Measurements from ENCODE around the gene ZNF74.

ZNF74 gene

DNA sequence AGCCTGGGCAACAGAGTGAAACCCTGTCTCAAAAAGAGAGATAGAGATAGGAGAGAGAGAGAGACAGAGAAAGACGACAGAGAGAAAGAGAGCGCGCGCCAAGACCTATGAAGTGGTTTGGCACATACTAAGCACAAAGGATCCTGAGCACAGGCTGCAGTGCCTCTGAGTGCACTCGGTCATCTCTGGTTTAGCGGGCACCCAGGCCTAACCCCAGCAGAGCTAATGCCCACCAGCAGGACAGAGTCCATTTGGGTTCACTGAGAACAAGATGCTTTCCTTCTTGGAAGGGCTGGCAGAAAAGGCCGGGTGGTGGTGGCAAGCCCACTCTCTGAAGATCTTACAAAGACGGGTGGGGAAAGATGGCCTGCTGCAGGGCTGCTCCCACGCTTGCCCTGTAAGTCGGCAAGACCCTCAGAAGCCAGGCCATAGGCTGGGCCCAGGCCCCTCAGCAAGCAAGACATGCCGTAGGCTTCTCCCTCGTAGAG is 40.4 kb downstream of the ZNF74 start:
- FAIRE-seq = no peak

DNA sequence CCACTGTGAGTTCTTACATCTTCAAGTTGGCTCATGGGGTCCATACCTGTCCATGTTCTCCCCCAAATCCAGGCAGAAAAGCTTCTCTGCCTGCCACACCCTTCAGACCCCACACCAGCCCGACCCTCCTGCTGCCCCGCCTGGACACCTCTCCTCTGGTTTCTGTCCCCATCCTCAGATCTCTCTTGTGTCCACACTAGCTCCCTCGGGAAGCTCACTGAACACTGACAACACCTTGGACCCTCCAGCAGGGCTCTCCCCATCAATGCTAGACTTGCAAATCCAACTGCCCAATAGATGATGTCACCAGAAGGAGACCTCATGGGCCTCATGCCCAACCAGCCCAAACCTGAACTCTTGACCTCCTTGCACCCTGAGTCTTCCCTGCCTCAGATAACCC is 40.8 kb downstream of the ZNF74 start:
- FAIRE-seq = no peak

DNA sequence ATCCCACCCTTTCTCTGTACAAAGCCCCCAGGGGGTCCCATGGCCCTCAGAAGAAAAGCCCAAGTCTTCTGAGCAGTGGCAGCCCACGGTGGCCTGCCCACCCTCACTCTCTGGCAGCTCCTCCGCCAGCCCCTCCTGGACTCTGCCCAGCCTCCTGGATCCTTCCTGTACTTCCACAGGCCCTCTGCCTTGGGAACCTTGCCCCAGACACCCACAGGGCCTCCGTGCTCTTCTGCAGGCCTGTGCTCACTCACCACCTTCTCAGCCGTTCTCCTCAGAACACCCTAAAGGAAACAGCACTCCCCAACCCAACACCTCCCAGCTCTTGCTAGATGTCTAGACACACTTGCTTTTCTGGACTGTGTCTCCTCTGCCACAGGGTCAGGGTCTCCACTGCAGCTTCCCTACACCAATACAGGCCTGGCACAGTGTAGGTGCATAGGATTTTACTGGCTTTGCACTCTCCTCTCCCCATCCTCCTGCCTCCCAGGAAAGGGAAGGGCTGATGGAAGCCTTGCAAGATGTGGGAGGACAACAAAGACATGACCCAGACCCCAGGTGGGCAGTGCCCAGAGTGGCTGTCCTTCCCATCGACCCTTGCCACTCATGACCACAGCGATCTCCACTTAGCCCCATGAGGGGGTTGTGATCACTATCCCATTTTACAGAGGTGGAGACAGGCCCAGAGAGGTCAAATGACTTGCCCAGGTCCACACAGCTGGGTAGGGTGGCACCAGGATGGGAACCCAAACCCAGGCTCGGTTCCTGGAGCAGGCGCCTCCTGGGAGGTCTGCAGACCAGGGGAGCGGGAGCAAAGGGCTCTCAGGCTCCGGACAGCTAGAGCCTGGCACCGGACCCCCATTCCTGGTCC is 41.7 kb downstream of the ZNF74 start:
- FAIRE-seq = no peak

DNA sequence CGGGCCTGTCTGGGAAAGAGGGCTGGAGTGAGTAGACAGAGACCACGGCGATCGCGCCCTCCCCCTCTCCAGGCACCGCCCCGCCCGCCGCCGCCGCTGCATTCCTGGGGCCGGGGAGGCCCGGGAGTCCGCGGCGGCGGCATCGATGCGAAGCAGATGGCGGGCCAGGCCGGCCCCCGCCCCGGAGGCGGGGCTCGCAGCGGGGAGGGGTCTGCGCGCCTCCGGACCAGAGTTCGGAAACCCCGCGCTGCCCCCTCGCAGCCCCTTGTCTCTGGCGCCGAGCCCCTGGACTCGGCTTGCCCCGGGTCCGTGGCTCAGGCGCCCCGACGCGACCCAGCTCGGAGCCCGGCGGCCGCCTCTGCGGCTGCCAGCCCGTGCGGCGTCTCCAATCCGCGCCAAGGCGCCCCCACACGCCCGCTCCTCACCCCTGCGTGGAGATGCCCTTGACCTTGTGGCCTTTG is 42.4 kb downstream of the ZNF74 start:
- FAIRE-seq = no peak

DNA sequence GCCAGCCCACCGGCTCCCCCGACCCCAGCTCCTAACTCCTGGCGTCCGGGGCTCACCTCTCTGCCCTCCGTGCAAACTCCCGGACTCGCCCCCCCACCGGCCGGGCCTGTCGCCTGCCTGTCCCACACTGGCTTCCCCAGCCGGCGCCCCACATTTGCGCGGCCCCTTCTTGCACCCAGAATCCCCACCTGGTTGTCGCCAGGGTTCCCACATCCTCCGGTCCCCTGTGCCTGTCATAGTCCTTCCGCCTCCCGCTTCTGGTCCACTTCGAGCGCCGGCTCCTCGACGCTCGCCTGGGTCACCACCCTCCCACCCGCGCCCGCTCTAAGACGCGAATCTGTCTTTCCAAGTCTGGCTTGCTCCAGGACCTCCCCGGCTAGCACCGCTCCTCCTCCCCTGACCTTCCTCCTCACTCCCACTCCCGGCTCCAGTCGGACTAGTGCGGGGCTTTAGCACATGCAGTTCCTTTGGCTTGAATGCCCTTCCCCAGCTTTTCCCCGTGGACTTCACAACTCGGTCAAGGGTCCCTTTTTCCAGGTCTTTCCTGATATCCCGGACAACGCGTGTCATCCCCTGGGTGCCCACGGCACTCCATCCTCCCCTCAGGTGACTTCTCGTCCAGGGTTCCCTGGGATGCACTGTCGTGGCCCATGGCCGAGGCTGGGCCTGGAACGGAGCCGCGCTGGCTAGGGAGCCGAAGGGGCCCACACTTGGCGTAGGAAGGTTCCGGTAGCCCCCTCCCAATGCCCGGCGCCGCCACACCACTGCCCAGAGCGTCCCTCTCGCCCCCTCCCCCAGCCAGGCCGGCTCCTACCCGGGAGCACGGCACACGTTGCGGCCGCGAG is 43.0 kb downstream of the ZNF74 start:
- no peak for FAIRE-seq

DNA sequence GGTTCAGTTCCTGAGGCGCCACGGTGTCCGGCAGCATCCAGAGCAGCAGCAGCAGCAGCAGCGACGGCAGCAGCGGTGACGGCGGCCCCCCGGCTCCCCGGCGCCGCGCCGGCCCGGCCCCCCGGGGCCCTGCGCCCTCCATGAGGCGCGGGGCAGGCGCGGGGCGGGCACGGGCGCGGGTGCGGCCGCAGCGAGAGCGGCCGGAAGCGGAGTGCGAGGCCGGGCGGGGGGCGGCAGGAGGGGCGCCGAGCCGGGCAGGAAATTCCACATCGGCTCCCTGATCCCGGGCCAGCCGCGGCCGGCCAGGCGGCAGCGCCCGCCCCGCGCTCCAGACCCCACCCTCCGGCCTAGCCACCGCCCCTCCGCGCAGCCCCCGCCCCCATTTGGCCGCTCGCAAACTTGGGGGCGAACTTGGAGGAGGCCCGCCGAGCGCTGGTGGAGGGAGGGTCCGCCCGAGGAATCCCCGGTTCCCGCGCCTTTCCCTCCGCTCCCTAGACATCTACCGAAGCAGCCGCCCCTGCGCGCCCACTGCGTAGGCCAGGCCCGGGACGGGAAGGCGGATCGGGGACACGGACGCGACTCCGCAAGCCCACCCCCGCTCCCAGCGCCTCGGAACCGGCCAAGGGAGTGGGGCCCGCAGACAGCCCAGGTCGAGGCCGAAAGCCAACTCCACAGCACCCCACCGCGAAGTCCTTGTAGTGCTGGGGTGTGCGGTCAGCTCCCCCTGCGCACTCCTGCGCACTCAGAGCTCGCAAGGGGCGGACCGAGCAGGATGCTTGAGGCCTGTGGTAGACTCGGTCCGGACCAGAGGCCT is 43.9 kb downstream of the ZNF74 start, which contains the start of gene SCARF2:
Gene SCARF2 (minus strand): TSS at position 213 of the 814 bp plus-strand sequence. CDS start 71 bp downstream, at position 142.
- no peak for FAIRE-seq

DNA sequence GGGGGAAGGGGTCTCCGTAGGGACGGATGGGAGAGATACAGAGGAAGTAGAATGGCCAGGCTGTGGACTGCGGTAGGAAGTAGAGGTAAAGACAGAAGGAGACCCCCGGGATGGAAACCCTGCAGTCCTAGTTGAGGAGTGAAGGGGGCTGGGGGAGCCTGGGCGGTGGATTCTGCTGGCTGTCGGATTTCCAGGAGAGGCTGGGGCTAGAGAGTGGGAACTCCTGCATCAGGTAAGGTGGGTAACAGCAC is 44.4 kb downstream of the ZNF74 start:
- no peak for FAIRE-seq

DNA sequence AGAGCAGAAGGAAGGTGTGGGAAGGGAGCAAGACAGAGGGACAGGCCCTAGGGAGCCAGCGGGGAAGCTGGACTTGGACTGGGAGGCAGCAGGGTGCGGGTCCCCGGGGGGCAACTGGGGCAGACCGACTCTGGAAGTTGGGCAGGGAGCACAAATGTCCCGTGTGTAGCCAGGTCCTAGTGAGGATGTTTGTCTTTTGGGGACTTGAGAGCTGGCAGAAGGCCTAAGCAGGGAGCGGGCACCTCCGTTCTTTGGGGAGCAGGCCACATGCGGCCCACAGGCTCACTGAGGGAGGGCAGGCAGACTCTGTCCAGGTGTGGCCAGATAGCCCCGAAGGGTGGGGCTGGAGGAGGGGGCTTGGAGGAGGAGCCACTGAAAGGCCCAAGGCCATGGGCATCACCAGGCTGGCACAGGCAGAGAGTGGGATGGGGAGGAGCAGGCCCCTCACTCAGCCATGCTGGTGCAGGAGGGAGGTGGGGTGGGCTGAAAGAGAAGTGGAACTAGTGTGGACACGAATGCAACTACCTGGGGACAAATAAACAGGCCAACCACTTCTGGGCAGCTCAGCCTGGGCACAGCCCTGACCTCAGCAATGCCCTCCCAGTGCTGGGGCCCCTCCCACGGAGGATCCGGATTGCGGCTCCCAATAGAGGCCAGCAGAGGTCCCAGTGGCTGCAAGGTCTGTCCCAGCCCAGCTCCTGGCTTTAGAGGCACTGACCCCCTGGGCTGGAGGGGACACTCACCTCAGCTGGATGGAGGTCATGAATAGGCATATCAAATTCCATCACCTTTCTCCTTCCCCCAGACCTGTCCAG is 44.9 kb downstream of the ZNF74 start:
- FAIRE-seq = no peak

DNA sequence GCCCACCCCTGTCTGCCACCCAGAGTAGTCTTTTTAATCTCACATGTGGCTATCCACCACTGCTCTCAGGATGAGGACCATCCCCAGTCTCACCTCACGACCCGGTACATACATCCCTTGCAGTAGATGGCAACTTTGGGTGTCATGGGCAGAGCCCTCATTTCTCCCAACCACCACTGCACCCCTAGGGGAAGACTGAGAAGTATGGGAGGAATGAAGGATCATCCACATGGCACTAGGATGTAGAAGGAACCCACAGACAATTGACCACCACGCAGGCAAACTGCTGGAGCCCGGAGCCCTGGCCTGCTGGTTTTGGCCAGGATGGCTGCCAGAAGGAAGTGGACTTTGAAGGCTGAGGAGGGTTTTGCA is 45.6 kb downstream of the ZNF74 start:
- FAIRE-seq = no peak

DNA sequence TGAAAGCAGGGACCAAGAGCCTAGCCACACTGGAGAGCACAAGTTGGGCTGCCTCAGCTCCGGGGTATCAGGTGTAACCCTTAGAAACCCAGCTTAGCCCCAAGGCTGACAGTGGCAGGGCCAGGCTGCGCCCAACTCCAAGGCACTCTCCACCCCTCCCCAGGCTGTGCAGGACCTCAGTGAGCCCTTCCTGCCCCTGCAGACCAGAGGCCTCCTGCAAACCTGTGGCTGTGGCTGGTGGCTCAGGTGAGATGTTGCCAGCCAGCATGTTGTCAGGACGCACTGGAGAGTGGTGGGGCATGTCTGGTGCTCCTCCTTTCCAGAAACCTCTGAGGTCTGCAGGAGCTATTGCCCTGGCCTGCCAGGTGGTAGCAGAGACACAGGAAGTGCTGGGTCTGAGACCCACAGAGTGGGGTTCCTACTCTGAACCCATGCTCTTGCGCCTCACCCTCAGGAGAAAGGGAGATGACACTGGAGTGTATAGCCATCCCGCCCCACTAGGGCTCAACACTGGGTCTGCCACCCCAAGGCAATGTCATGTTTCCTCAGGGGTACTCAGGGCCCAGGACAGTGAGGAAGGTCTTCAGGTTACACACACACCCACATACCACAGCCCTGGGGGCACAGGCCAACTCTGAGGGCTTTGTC is 46.1 kb downstream of the ZNF74 start:
- FAIRE-seq = no peak

DNA sequence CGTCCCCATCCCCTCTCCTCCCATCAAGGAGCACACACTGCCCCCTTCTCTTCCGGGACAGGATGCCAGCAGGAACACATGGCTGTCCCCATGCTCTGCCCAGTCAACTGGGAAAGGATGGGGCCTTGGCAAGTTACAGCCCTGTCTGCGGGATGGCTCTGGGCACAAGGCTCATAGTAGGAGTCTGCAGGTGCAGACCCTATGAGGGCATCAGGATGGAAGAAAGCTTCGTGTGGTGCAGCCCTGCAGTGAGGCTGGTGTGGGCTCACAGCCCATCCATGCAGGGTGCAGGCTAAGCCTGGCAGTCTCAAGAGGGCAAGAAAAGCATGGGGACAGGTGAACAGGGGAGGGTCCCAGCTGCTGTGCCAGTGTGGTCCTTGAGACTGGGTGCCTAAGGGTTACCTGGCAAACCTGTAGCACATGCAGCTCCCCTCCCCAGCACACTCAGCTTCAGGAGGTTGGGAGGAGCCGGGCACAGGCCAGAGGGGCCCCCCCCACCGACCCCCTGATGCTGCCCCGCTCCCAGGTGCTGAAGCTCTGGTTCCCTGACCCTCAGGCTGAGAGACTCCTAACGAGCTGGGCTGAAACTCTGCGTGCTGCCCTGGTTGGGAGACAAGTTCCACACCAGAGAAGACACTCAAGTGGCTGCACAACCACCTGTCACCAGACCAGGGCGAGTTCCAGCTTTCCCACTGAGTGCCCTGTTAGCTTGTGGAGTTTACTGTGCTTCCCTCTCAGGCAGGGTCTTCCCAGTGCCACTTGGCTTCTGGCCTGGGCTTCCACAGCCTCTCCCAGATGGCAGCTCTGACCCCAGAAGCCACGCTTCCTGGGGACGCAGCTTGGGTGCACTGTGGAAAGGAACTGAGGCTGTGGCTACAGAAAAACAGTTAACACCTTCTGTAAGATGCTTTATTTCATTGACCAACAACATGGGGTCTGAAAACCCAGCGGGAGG is 47.0 kb downstream of the ZNF74 start:
- no peak for FAIRE-seq

DNA sequence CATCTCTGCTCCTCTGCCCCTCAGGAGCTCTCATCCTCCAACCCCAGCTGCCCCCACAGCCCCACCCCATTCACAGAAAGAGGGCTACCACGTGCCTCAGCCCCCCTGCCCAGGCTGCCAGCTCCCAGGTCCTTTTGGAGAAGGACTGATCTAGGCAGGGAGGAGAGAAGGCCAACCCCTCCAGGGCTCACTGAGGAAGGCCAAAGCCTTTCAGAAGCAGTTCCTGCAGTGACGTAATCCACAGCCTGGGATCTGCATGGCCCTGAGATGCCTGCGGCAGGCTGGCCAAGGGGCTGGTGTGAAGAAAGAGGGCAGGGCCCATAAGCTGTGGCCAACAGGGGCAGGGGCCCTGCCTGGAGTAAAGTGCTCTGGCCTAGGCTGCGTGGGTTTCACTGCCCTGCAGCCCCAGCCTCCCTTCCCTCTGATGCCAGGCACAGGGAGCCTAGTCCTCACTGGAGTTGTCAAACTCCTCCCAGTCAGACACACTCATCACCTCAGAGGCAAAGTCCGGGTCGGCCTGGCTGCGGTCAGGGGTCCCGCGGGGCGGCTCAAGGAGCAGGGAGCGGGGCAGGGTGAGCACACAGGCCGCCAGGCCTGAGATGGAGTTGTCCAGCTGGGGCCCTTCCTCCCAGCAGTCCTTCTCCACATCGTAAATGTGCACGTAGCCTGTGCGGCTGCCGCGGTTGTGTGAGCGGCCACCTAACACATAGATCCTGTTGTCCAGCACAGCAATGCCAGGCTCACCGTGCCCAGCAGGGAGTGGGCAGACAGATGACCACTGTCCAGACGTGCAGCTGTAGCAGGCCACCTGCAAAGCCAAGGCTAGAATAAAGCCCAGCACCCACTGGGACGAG is 47.9 kb downstream of the ZNF74 start:
- FAIRE-seq = no peak

DNA sequence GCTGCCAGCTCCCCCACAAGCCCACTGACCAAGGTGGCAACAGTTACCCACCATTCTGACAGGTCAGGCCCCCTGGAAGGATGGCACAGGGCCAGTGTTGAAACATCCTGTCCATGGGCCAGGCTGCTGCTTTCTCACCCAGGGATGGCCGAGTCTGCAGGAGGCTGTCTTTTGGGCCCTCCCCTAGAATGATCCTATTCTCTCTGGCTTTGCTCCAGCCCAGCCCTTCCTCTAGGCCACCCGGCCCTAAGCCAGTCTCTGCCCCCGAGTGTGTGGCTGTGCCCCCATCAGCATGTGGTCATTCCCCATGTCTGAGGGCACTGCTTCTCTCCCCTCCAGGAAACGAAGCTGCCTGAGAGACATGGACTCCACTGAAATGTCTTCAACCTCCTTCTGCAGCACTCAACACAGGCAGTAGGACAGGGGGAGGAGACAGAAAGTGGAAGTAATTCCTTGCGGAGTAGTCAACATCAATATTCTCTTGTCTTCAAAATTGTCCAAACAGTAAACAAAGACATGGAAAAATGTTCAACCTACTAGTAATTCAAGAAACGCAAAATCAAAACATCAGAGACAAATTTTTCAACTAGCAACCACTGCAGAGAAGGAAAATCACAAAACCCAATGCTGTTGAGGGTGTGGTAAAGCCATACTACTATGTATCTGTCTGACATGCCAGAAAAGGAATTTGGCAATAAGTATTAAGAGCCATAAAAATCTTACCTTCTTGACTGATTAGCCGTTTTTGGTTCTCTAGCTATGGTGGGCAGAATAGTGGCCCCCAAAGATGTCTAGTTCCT is 48.7 kb downstream of the ZNF74 start:
- FAIRE-seq = no peak

DNA sequence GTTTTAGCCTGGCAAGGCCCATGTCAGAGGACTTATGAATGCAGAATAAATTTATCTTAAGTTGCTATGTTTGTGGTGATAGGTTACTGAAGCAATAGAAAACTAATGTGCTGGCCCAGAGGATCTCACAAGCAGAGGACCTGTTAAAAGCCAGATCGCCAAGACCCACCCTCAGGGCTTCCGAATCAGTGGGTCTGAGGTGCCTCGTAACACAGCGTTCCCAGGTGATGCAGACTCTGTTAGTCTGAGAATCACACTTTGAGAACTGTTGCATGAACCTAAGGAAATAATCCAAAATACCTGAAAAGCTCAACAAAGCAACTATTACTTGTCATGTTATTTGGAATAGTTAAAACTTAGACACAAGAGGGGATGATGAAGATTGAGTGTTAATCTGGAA is 50.4 kb downstream of the ZNF74 start:
- no peak for FAIRE-seq

DNA sequence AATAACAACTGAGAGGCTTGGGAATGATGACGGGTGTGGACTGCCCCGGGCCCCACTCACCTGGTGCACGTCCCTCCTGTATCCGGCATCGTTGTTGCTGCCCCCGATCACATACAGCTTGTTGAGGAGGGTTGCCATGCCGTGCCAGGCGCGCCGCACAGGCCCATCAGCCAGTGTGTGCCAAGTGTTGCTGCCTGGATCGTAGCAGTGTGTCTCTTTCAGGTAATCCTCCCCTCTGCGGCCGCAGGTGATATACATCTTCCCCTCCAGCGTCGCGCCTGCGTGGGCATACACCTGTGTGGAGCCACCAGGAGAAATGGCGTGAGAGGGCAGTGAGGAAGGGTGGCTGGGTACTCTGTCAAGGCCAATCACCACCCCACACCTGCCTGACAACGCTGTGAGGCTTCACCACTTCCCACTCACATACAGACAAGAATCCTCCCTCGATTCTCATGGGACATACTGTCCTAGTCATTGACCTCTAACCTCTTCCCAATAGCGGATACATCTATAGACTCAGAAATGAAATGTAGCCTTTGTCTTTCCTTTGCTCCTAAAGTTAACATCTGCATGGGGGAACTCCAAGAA is 52.5 kb downstream of the ZNF74 start:
- no peak for FAIRE-seq

DNA sequence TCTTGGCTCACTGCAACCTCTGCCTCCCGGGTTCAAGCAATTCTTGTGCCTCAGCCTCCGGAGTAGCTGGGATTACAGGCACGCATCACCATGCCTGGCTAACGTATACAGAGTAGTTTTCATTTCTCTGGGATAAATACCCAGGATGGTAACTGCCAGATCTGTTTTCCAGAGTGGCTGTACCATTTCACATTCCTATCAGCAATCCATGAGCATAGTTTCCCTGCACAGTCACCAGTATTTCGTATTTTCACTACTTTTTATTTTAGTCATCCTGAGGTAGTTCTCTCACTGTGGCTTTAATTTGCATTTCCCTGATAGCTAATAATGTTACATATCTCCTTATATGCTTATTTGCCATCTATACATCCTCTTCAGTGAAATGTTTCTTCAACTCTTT is 54.7 kb downstream of the ZNF74 start:
- no peak for FAIRE-seq

DNA sequence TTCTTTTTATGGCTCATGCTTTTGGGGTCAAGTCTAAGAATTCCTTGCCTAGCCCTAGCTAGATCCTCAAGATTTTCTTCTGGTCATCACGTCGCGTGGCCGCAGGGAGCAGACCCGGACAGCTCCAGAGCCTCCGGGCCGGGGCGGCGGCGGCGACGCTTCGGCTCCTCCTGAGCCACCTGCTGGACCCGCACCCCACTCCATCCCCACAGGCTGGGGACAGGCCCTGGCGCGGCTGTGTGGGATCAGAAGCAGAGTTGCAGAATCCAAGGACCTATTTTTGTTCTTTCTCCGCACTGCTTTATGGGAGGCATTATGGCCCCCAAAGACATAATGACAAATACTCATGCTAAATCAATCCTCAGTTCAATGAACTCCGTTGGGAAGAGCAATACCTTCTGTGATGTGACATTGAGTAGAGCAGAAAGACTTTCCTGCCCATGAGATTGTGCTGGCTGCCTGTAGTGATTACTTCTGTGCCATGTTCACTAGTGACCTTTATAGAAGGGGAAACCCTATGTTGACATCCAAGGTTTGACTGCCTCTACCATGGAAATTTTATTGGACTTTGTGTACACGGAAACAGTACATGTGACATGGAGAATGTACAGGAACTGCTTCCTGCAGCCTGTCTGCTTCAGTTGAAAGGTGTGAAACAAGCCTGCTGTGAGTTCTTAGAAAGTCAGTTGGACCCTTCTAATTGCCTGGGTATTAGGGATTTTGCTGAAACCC is 56.0 kb downstream of the ZNF74 start:
- no peak for FAIRE-seq

DNA sequence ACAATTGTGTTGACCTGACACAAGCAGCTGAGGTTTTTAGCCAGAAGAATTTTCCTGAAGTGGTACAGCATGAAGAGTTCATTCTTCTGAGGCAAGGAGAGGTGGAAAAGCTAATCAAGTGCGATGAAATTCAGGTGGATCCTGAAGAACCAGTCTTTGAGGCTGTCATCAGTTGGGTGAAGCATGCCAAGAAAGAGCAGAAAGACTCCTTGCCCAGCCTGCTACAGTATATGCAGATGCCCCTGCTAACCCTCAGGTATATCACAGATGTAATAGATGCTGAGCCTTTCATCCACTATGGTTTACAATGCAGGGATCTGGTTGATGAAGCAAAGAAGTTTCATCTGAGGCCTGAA is 56.6 kb downstream of the ZNF74 start:
- FAIRE-seq = no peak
